H9 (cell line): ENCODE results near the gene DIAPH3. TPM values are rescaled to one million over a fixed set of nuclear protein-coding genes. Genes with fewer than 3 reads are reported as not detected.

Experiments used
- DNase-seq: peaks from one replicate; pipeline ENCODE4 v3.0.0-alpha.2; 2017
- H2AFZ ChIP-seq: one replicate; pipeline ENCODE4 v1.6.1; 2013; ENCODE audit warnings: mild to moderate bottlenecking, low read length, control low read depth, moderate library complexity
- H2AK5ac ChIP-seq: 2 replicates; pipeline ENCODE4 v1.6.1; 2013; ENCODE audit warnings: low read length, control low read depth, mixed read lengths; ENCODE audit not compliant: insufficient read length
- H2BK120ac ChIP-seq: one replicate; pipeline ENCODE4 v1.6.1; 2013; ENCODE audit warnings: low read depth, mild to moderate bottlenecking, low read length, control low read depth, inconsistent platforms; ENCODE audit not compliant: poor library complexity, severe bottlenecking
- H2BK12ac ChIP-seq: 2 replicates; pipeline ENCODE4 v1.6.1; 2013; ENCODE audit warnings: low read length, control low read depth, mixed read lengths, low read depth; ENCODE audit not compliant: insufficient read length
- H2BK15ac ChIP-seq: 2 replicates; pipeline ENCODE4 v1.6.1; 2013; ENCODE audit warnings: low read depth, low read length, control low read depth
- H2BK20ac ChIP-seq: one replicate; pipeline ENCODE4 v1.6.1; 2013; ENCODE audit warnings: low read depth, mild to moderate bottlenecking, low read length, control low read depth, inconsistent platforms; ENCODE audit not compliant: poor library complexity, severe bottlenecking
- H2BK5ac ChIP-seq: 2 replicates; pipeline ENCODE4 v1.6.1; 2013; ENCODE audit warnings: low read length, control low read depth, mixed read lengths; ENCODE audit not compliant: insufficient read length
- H3K14ac ChIP-seq: 2 replicates; pipeline ENCODE4 v1.6.1; 2013; ENCODE audit warnings: low read length, control low read depth; ENCODE audit not compliant: insufficient read depth
- H3K18ac ChIP-seq: 2 replicates; pipeline ENCODE4 v1.6.1; 2013; ENCODE audit warnings: low read depth, mild to moderate bottlenecking, mixed read lengths, low read length, control low read depth; ENCODE audit not compliant: insufficient read length
- H3K23ac ChIP-seq: 2 replicates; pipeline ENCODE4 v1.6.1; 2013; ENCODE audit warnings: low read length, control low read depth, mixed read lengths, low read depth; ENCODE audit not compliant: insufficient read length
- H3K23me2 ChIP-seq: 2 replicates; pipeline ENCODE4 v1.6.1; 2013; ENCODE audit warnings: low read depth, mild to moderate bottlenecking, mixed read lengths, low read length, control low read depth; ENCODE audit not compliant: insufficient read length, poor library complexity, severe bottlenecking
- H3K27ac ChIP-seq: 2 replicates; pipeline ENCODE4 v1.5.1; 2013; ENCODE audit warnings: low read length, control low read depth, mixed read lengths, low read depth; ENCODE audit not compliant: insufficient read length
- H3K27me3 ChIP-seq: 2 replicates; pipeline ENCODE4 v1.6.1; 2013; ENCODE audit warnings: low read length, control low read depth, inconsistent platforms; ENCODE audit not compliant: insufficient read depth
- H3K4ac ChIP-seq: 2 replicates; pipeline ENCODE4 v1.6.1; 2013; ENCODE audit warnings: low read depth, mild to moderate bottlenecking, control low read depth, inconsistent platforms, low read length, moderate library complexity
- H3K4me1 ChIP-seq: 2 replicates; pipeline ENCODE4 v1.6.1; 2013; ENCODE audit warnings: low read length, control low read depth, inconsistent platforms; ENCODE audit not compliant: insufficient read depth
- H3K4me2 ChIP-seq: 2 replicates; pipeline ENCODE4 v1.6.1; 2013; ENCODE audit warnings: low read length, control low read depth, mixed read lengths; ENCODE audit not compliant: insufficient read length, insufficient read depth
- H3K56ac ChIP-seq: 2 replicates; pipeline ENCODE4 v1.6.1; 2013; ENCODE audit warnings: low read depth, mild to moderate bottlenecking, mixed read lengths, low read length, control low read depth; ENCODE audit not compliant: insufficient read length
- H3K79me1 ChIP-seq: 2 replicates; pipeline ENCODE4 v1.6.1; 2013; ENCODE audit warnings: low read depth, mild to moderate bottlenecking, moderate library complexity, low read length, control low read depth, inconsistent platforms; ENCODE audit not compliant: insufficient read depth, poor library complexity, severe bottlenecking
- H3K79me2 ChIP-seq: 2 replicates; pipeline ENCODE4 v1.6.1; 2013; ENCODE audit warnings: low read length, control low read depth, inconsistent platforms; ENCODE audit not compliant: insufficient read depth
- H3K9ac ChIP-seq: 2 replicates; pipeline ENCODE4 v1.6.1; 2013; ENCODE audit warnings: low read length, control low read depth, mixed read lengths; ENCODE audit not compliant: insufficient read length; ENCODE audit errors: extremely low read depth
- H3K9me3 ChIP-seq: one replicate; pipeline ENCODE4 v1.6.1; 2013; ENCODE audit warnings: low read depth, low read length, inconsistent platforms; ENCODE audit not compliant: control insufficient read depth
- H3T11ph ChIP-seq: one replicate; pipeline ENCODE4 v1.6.1; 2013; ENCODE audit warnings: mild to moderate bottlenecking, low read length, control low read depth, inconsistent platforms
- H4K20me1 ChIP-seq: one replicate; pipeline ENCODE4 v1.6.1; 2013; ENCODE audit not compliant: control insufficient read depth, insufficient read length, insufficient read depth
- H4K5ac ChIP-seq: 2 replicates; pipeline ENCODE4 v1.6.1; 2013; ENCODE audit warnings: low read depth, mild to moderate bottlenecking, mixed read lengths, low read length, control low read depth; ENCODE audit not compliant: insufficient read length
- H4K8ac ChIP-seq: replicated peaks from 2 replicates; pipeline ENCODE4 v1.6.1; 2013; ENCODE audit warnings: low read length, control low read depth, mixed read lengths, low read depth; ENCODE audit not compliant: insufficient read length
- H4K91ac ChIP-seq: 2 replicates; pipeline ENCODE4 v1.6.1; 2013; ENCODE audit warnings: low read depth, mild to moderate bottlenecking, moderate library complexity, mixed read lengths, low read length, control low read depth; ENCODE audit not compliant: insufficient read length
- H3K27ac Mint-ChIP-seq, 3 experiments: 2 replicates in 2 of 3; 3 replicates in 1 of 3; pipeline ENCODE4 v1.8.0; 2020 to 2021; ENCODE audit warnings: mixed read lengths in 3 of 3, mild to moderate bottlenecking in 1 of 3, moderate library complexity in 1 of 3
- H3K27me3 Mint-ChIP-seq: 2 replicates; pipeline ENCODE4 v1.8.0; 2021; ENCODE audit warnings: low read depth, mild to moderate bottlenecking, moderate library complexity, mixed read lengths
- H3K36me3 Mint-ChIP-seq, 3 experiments: 2 replicates in 2 of 3; 3 replicates in 1 of 3; pipeline ENCODE4 v1.8.0; 2020 to 2021; ENCODE audit warnings: low read depth in 3 of 3, mixed read lengths in 3 of 3; ENCODE audit not compliant: insufficient read depth in 1 of 3
- H3K4me1 Mint-ChIP-seq, 2 experiments: 2 replicates each; pipeline ENCODE4 v1.8.0; 2020; ENCODE audit warnings: mixed read lengths in 2 of 2
- H3K4me3 Mint-ChIP-seq, 2 experiments: 2 replicates in 1 of 2; 3 replicates in 1 of 2; pipeline ENCODE4 v1.8.0; 2020 to 2021; ENCODE audit warnings: mild to moderate bottlenecking in 2 of 2, mixed read lengths in 2 of 2, moderate library complexity in 1 of 2
- H3K9me3 Mint-ChIP-seq, 2 experiments: 2 replicates in 1 of 2; 3 replicates in 1 of 2; pipeline ENCODE4 v1.8.0; 2020; ENCODE audit warnings: mild to moderate bottlenecking in 2 of 2, mixed read lengths in 2 of 2, moderate library complexity in 1 of 2
- CTCF ChIP-seq: fragments of 200-600 bp; sonication (generic); conservative IDR thresholded peaks from 3 replicates; pipeline ENCODE4 v1.8.0; 2021; ENCODE audit warnings: antibody characterized with exemption, mild to moderate bottlenecking
- total RNA-seq: library from RNA; stranded (reverse); gene quantifications from 2 replicates; pipeline ENCODE4 v1.2.1, GENCODE V29; 2021

DIAPH3 gene
- total RNA-seq, 1 experiment from 2014 or later = 23.1 TPM

- Histone ChIP-seq H3K9ac (no peak overlapping the region), H2AFZ (no peak overlapping the region), H3K18ac (no peak overlapping the region), H2BK120ac (no peak overlapping the region), H2AK5ac (no peak overlapping the region), H3K23me2 (no peaks in the 10 kb centered on the region), H4K20me1 (no peaks in the 10 kb centered on the region), H2BK15ac (no peak overlapping the region), H3K27ac (no peak overlapping the region), H4K8ac (no peak overlapping the region), H3K27me3 (no peaks in the 10 kb centered on the region), H3K79me2 (no peaks in the 10 kb centered on the region), H3K9me3 (no peaks in the 10 kb centered on the region), H3K4me1 (peaks cover 9% of the 10 kb centered on the region), H3K79me1 (no peaks in the 10 kb centered on the region), H2BK20ac (no peak overlapping the region), H3K4ac (no peak overlapping the region), H3T11ph (no peak overlapping the region), H2BK12ac (no peak overlapping the region), H2BK5ac (no peak overlapping the region), H4K5ac (no peak overlapping the region), H3K14ac (no peak overlapping the region), H3K23ac (no peak overlapping the region), H3K4me2 (no peak overlapping the region), H4K91ac (no peak overlapping the region), H3K56ac (no peak overlapping the region)
- peaks cover 0 to 5% (median 2%) of the 10 kb centered on the region in 3 experiments; a peak in 3 of 7 replicates for H3K36me3 Mint-ChIP-seq
- no peaks in the 10 kb centered on the region for H3K9me3 Mint-ChIP-seq
- H3K4me1 Mint-ChIP-seq = peaks cover 25 to 28% of the 10 kb centered on the region in 2 experiments
- no peak for DNase-seq
- no peak for TF ChIP-seq CTCF
- H3K27ac Mint-ChIP-seq = no peak overlapping the region
- H3K4me3 Mint-ChIP-seq = no peak overlapping the region
- H3K27me3 Mint-ChIP-seq = no peaks in the 10 kb centered on the region
These were observed 421.3 kb downstream of the DIAPH3 start for GRCh38 chr13:59742467-59742866.
